Measurements from ENCODE around the gene TM6SF1. TPM values are rescaled to one million over a fixed set of nuclear protein-coding genes. Genes with fewer than 3 reads are reported as not detected.
A peak's percentile ranks its signal among the peaks of the same experiment; 100 is the strongest.

The TM6SF1 gene
- total and polyA plus RNA-seq, 9 of the 15 experiments (the other 6 are each of a cell fraction or from before 2014, with no cell fraction given): 1.0 to 5.6 (median 3.5) TPM

DNA sequence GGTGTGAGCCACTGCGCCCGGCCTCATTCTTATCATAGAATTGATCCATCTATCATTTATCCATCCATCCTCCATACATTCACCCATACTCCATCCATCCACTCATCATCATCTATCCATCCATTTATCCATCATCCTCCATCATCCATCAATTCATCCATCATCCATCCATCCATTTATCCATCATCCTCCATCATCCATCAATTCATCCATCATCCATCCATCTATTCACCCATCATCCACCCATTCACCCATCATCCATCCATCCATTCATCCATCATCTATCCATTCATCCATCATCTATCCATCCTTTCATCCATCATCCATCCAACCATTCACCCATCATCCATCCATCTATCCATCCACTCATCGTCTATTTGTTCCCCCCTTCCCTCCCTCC is 3.7 kb downstream of the TM6SF1 start:
- no peak for DNase-seq (ENCODE audit: extremely low read depth in 1 of 4, low spot score in 3 of 4)
- in situ Hi-C loops (cut with MboI): no loop called here
- TF ChIP-seq FOXP1 (CRISPR knock-in tag; IDR thresholded peaks at IDR 0.05) (no peak), NEUROD1 (IDR thresholded peaks at IDR 0.05; ENCODE audit: borderline replicate concordance, low read depth, low read length, partially characterized antibody) (no peak), ZBTB8A (IDR thresholded peaks at IDR 0.05; ENCODE audit: partially characterized antibody) (no peak), ZFPM2 (CRISPR knock-in tag; IDR thresholded peaks at IDR 0.05) (no peak), CTBP1 (IDR thresholded peaks at IDR 0.05; ENCODE audit: borderline replicate concordance) (no peak), YBX1 (IDR thresholded peaks at IDR 0.05) (0 out of 2 replicates have a peak, but pooled peaks have one; percentile 30), ELF4 (CRISPR knock-in tag; IDR thresholded peaks at IDR 0.05) (0 out of 2 replicates have a peak, but pooled peaks have one; percentile 60), YY1 (IDR thresholded peaks at IDR 0.05; ENCODE audit: borderline replicate concordance in 1 of 3, control insufficient read depth in 1 of 3, extremely low read depth in 1 of 3, insufficient read depth in 3 of 3, insufficient read length in 1 of 3, insufficient replicate concordance in 2 of 3, low read depth in 1 of 3, low read length in 2 of 3) (no peak), TSC22D4 (tag; IDR thresholded peaks at IDR 0.05) (no peak), ZSCAN29 (IDR thresholded peaks at IDR 0.05) (no peak), PYGO2 (tag; IDR thresholded peaks at IDR 0.05) (no peak), TAF9B (IDR thresholded peaks at IDR 0.05; ENCODE audit: partially characterized antibody) (no peak)
- TF ChIP-seq, protein P1, sequence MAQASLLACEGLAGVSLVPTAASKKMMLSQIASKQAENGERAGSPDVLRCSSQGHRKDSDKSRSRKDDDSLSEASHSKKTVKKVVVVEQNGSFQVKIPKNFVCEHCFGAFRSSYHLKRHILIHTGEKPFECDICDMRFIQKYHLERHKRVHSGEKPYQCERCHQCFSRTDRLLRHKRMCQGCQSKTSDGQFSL (CRISPR knock-in tag; IDR thresholded peaks at IDR 0.05): no peak
- TF ChIP-seq, protein P1 (tag; IDR thresholded peaks at IDR 0.05): no peak
- TF ChIP-seq, protein P2, sequence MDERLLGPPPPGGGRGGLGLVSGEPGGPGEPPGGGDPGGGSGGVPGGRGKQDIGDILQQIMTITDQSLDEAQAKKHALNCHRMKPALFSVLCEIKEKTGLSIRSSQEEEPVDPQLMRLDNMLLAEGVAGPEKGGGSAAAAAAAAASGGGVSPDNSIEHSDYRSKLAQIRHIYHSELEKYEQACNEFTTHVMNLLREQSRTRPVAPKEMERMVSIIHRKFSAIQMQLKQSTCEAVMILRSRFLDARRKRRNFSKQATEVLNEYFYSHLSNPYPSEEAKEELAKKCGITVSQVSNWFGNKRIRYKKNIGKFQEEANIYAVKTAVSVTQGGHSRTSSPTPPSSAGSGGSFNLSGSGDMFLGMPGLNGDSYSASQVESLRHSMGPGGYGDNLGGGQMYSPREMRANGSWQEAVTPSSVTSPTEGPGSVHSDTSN (CRISPR knock-in tag; IDR thresholded peaks at IDR 0.05; ENCODE audit: low read depth): no peak
- TF ChIP-seq, protein P2 (tag; conservative IDR thresholded peaks at IDR 0.05; ENCODE audit: low read depth): 0 out of 2 replicates have a peak, but pooled peaks have one; percentile 30

More for the DNA sequence above, 3.7 kb downstream of the TM6SF1 start:
- no TSS peak for BruUV-seq (replicated peaks)
- no peak for FAIRE-seq
- intact Hi-C loops (cut with micrococcal nuclease): no loop called here
- Histone ChIP-seq H3K36me3 (ENCODE audit: control insufficient read depth, insufficient read depth, low read length) (no peaks in the 10 kb centered on the region), H3K9ac (ENCODE audit: insufficient read depth in 1 of 2, low read depth in 2 of 2, low read length in 2 of 2) (no peak overlapping the region), H3K79me2 (ENCODE audit: control insufficient read depth, insufficient read depth, low read length) (no peaks in the 10 kb centered on the region), H4K20me1 (replicated peaks; ENCODE audit: control insufficient read depth, insufficient read depth, low read length) (no peaks in the 10 kb centered on the region), H3K4me2 (ENCODE audit: insufficient read depth, low read length) (no peak overlapping the region), H3K4me3 (no peak overlapping the region), H3K27me3 (ENCODE audit: control insufficient read depth in 2 of 2, insufficient read depth in 2 of 2, low read length in 2 of 2) (no peaks in the 10 kb centered on the region; a peak in 1 of 5 replicates), H3K27ac (ENCODE audit: extremely low read depth, low read depth, low read length) (no peak overlapping the region), H3K9me1 (ENCODE audit: control insufficient read depth, insufficient read depth, low read length) (no peaks in the 10 kb centered on the region), H2AFZ (ENCODE audit: low read depth, low read length) (no peak overlapping the region), H3K9me3 (replicated peaks; ENCODE audit: control insufficient read depth, insufficient read depth, low read depth, low read length) (no peaks in the 10 kb centered on the region), H3K4me1 (replicated peaks in 1 of 2; ENCODE audit: control insufficient read depth in 2 of 2, insufficient read depth in 2 of 2, low read length in 2 of 2) (peaks cover 18 to 24% of the 10 kb centered on the region in 2 experiments; a peak in 4 of 5 replicates)
- ChIA-PET POLR2A (interaction anchor here (2.3 kb wide), 1 partner anchor 17 kb away, joined by 7 read pairs; no protein-coding TSS in a partner anchor), CTCF (ENCODE audit: low intra/inter-chr PET ratio) (no interaction called here)
- WGBS (ENCODE audit: insufficient coverage, low coverage, missing lambda C conversion rate): 57% methylated on average over 2 of the region's 3 CpGs
- no peak for ATAC-seq

Measured in K562 (cell line).